ENCODE measurements around the gene SMC5.
"Not testable (repeated sequence)": the region's sequence is repeated elsewhere in the genome, so short reads cannot be mapped to it uniquely, and the experiment has no call there.

Gene SMC5

GRCh38 chr9:70374962-70375618 is 116.3 kb downstream of the SMC5 start:
- no peak for DNase-seq

- no peak for DNase-seq
These were observed 123.4 kb downstream of the SMC5 start for GRCh38 chr9:70382046-70382708.

- DNase-seq: no peak
These were observed 124.2 kb downstream of the SMC5 start for GRCh38 chr9:70382709-70383605.

- DNase-seq: no peak
These were observed 126.6 kb downstream of the SMC5 start for GRCh38 chr9:70385426-70385825.

- DNase-seq: no peak
These were observed 128.9 kb downstream of the SMC5 start for GRCh38 chr9:70387663-70388062.

GRCh38 chr9:70389188-70389587 is 130.4 kb downstream of the SMC5 start:
- DNase-seq: no peak

GRCh38 chr9:70389621-70390266 is 131.0 kb downstream of the SMC5 start:
- DNase-seq: no peak

GRCh38 chr9:70390933-70391341 is 132.2 kb downstream of the SMC5 start:
- DNase-seq: no peak

GRCh38 chr9:70392189-70392588 is 133.4 kb downstream of the SMC5 start:
- DNase-seq: no peak

- no peak for DNase-seq
These were observed 134.1 kb downstream of the SMC5 start for GRCh38 chr9:70392850-70393249.

GRCh38 chr9:70395652-70396051 is 136.9 kb downstream of the SMC5 start:
- DNase-seq: no peak

- no peak for DNase-seq
These were observed 139.4 kb downstream of the SMC5 start for GRCh38 chr9:70398145-70398556.

- DNase-seq: no peak
These were observed 140.4 kb downstream of the SMC5 start for GRCh38 chr9:70399141-70399540.

GRCh38 chr9:70400107-70400892 is 141.5 kb downstream of the SMC5 start:
- no peak for DNase-seq

GRCh38 chr9:70401241-70401640 is 142.5 kb downstream of the SMC5 start:
- not testable (repeated sequence) for DNase-seq

- DNase-seq: no peak
These were observed 143.4 kb downstream of the SMC5 start for GRCh38 chr9:70402213-70402612.

- no peak for DNase-seq
These were observed 144.4 kb downstream of the SMC5 start for GRCh38 chr9:70403166-70403565.

GRCh38 chr9:70403618-70404025 is 144.8 kb downstream of the SMC5 start:
- DNase-seq: no peak

- DNase-seq: no peak
These were observed 145.5 kb downstream of the SMC5 start for GRCh38 chr9:70404261-70404660.
